SK-N-SH (cell line): ENCODE measurements around the gene ROBO1. TPM values are rescaled to one million over a fixed set of nuclear protein-coding genes. Genes with fewer than 3 reads are reported as not detected.

Source experiments
- CTCF ChIA-PET: fragments of 300-600, 350-600 bp; formaldehyde crosslinking; extraction: SDS; loops from one replicate; lab custom pipeline; 2021; lab: Yijun Ruan, JAX
- POLR2A ChIA-PET: fragments of 350-600 bp; sonication (Branson Sonifier 250); formaldehyde crosslinking; extraction: SDS; loops from one replicate; lab custom pipeline; 2020; ENCODE audit warnings: antibody characterized with exemption, inconsistent platforms; lab: Yijun Ruan, JAX
- DNase-seq: peaks from one replicate; pipeline ENCODE4 v3.0.0; 2012
- H2AFZ ChIP-seq: fragments of 200-600 bp; sonication (generic); 2 replicates; pipeline ENCODE4 v1.8.1; 2016; ENCODE audit warnings: antibody characterized with exemption, mild to moderate bottlenecking, low read depth
- H3F3A ChIP-seq: fragments of 200-600 bp; sonication (generic); replicated peaks from 2 replicates; pipeline ENCODE3; 2016; ENCODE audit warnings: antibody characterized with exemption, mild to moderate bottlenecking; ENCODE audit not compliant: insufficient read depth
- H3K27ac ChIP-seq, 2 experiments: fragments of 200-500 bp in 1 of 2; fragments of 200-600 bp in 1 of 2; sonication (Bioruptor generic) in 1 of 2; sonication (generic), shearing (Covaris generic) in 1 of 2; 2 replicates each; pipeline versions ENCODE4 v1.5.1 to v1.6.1; 2014 to 2016; ENCODE audit warnings: low read depth in 2 of 2, inconsistent platforms in 1 of 2, low read length in 1 of 2, mild to moderate bottlenecking in 1 of 2, mixed read lengths in 1 of 2
- H3K27me3 ChIP-seq: fragments of 200-600 bp; sonication (generic), shearing (Covaris generic); 2 replicates; pipeline ENCODE4 v1.6.1; 2016; ENCODE audit warnings: mixed run types; ENCODE audit not compliant: insufficient read depth
- H3K36me3 ChIP-seq, 2 experiments: fragments of 200-500 bp in 1 of 2; fragments of 200-600 bp in 1 of 2; sonication (Bioruptor generic) in 1 of 2; sonication (generic) in 1 of 2; replicated peaks in 1 of 2; 2 replicates each; pipeline versions ENCODE3 to v1.5.1; 2014 to 2016; ENCODE audit warnings: low read length in 1 of 2, mild to moderate bottlenecking in 1 of 2; ENCODE audit not compliant: insufficient read depth in 2 of 2, control insufficient read depth in 1 of 2
- H3K4me1 ChIP-seq, 2 experiments: fragments of 200-500 bp in 1 of 2; fragments of 200-600 bp in 1 of 2; sonication (Bioruptor generic) in 1 of 2; sonication (generic), shearing (Covaris generic) in 1 of 2; 2 replicates each; pipeline versions ENCODE4 v1.5.1 to v1.6.1; 2014 to 2016; ENCODE audit warnings: low read depth in 1 of 2, low read length in 1 of 2, mixed run types in 1 of 2; ENCODE audit not compliant: insufficient read depth in 2 of 2, control insufficient read depth in 1 of 2
- H3K4me2 ChIP-seq: fragments of 200-600 bp; sonication (generic), shearing (Covaris generic); 2 replicates; pipeline ENCODE4 v1.6.1; 2017; ENCODE audit warnings: mixed run types
- H3K4me3 ChIP-seq, 2 experiments: fragments of 200-500 bp in 1 of 2; fragments of 200-600 bp in 1 of 2; sonication (Bioruptor generic) in 1 of 2; sonication (generic), shearing (Covaris generic) in 1 of 2; 2 replicates each; pipeline versions ENCODE4 v1.5.1 to v1.8.1; 2014 to 2016; ENCODE audit warnings: low read depth in 2 of 2, inconsistent platforms in 1 of 2, low read length in 1 of 2, mild to moderate bottlenecking in 1 of 2, mixed read lengths in 1 of 2, moderate library complexity in 1 of 2
- H3K79me2 ChIP-seq: fragments of 200-600 bp; sonication (generic); 2 replicates; pipeline ENCODE4 v1.8.1; 2017; ENCODE audit warnings: mild to moderate bottlenecking; ENCODE audit not compliant: insufficient read depth
- H3K9ac ChIP-seq: fragments of 200-600 bp; sonication (generic); 2 replicates; pipeline ENCODE4 v1.6.1; 2017; ENCODE audit warnings: mixed run types
- H3K9me2 ChIP-seq: fragments of 200-600 bp; sonication (generic); 2 replicates; pipeline ENCODE4 v1.6.1; 2017; ENCODE audit warnings: mixed run types
- H3K9me3 ChIP-seq: fragments of 200-600 bp; sonication (generic); 2 replicates; pipeline ENCODE4 v1.6.1; 2017; ENCODE audit warnings: mixed run types, mild to moderate bottlenecking, moderate library complexity
- H4K20me1 ChIP-seq: fragments of 200-600 bp; sonication (generic); 2 replicates; pipeline ENCODE4 v1.6.1; 2017; ENCODE audit warnings: mild to moderate bottlenecking, mixed run types; ENCODE audit not compliant: insufficient read depth
- EP300 ChIP-seq, 2 experiments: IDR thresholded peaks; 2 replicates each; pipeline versions ENCODE4 v1.4.0 to v1.6.1; 2012; ENCODE audit warnings: borderline replicate concordance in 1 of 2, low read depth in 1 of 2, low read length in 1 of 2
- EZH2phosphoT487 ChIP-seq: fragments of 200-600 bp; sonication (generic); IDR thresholded peaks from 2 replicates; pipeline ENCODE4 v1.6.1; 2017; ENCODE audit warnings: low read depth, mixed run types, mild to moderate bottlenecking, antibody characterized with exemption, moderate library complexity, borderline replicate concordance
- GABPA ChIP-seq: IDR thresholded peaks from 2 replicates; pipeline ENCODE4 v1.4.0; 2012; ENCODE audit warnings: low read depth, mild to moderate bottlenecking
- MEF2A ChIP-seq: IDR thresholded peaks from 2 replicates; pipeline ENCODE4 v1.4.0; 2012; ENCODE audit warnings: low read depth, borderline replicate concordance
- NFIC ChIP-seq: IDR thresholded peaks from 2 replicates; pipeline ENCODE4 v1.4.0; 2012; ENCODE audit warnings: borderline replicate concordance
- POLR2AphosphoS5 ChIP-seq: IDR thresholded peaks from 2 replicates; pipeline ENCODE4 v1.6.1; 2012; ENCODE audit warnings: low read depth, low read length
- RAD21 ChIP-seq: IDR thresholded peaks from 2 replicates; pipeline ENCODE4 v1.6.1; 2012; ENCODE audit warnings: mild to moderate bottlenecking, low read length
- RCOR1 ChIP-seq: fragments of 150-350 bp; IDR thresholded peaks from 2 replicates; pipeline ENCODE4 v1.6.1; 2017; ENCODE audit warnings: antibody characterized with exemption, low read length
- RFX5 ChIP-seq: IDR thresholded peaks from 2 replicates; pipeline ENCODE4 v1.6.1; 2012; ENCODE audit warnings: mild to moderate bottlenecking, improper control_type of control experiment, low read length
- RXRA ChIP-seq: IDR thresholded peaks from 2 replicates; pipeline ENCODE4 v1.4.0; 2012; ENCODE audit warnings: low read depth, mild to moderate bottlenecking, borderline replicate concordance
- SIN3A ChIP-seq: IDR thresholded peaks from 2 replicates; pipeline ENCODE4 v1.6.1; 2012; ENCODE audit warnings: low read depth, mild to moderate bottlenecking, low read length, moderate library complexity, borderline replicate concordance
- SMC3 ChIP-seq: IDR thresholded peaks from 2 replicates; pipeline ENCODE4 v1.6.1; 2012; ENCODE audit warnings: low read depth, low read length, improper control_type of control experiment
- TCF12 ChIP-seq: IDR thresholded peaks from 2 replicates; pipeline ENCODE4 v1.4.0; 2012
- WGBS: methylation state at CpG from one replicate; pipeline ENCODE4 v1.1.6; 2017; ENCODE audit warnings: low lambda C conversion rate; 5-methylcytosine and 5-hydroxymethylcytosine counted together
- polyA plus RNA-seq, 3 experiments: library from polyadenylated mRNA; depleted of rRNA; stranded (reverse); fragments of >200 nt; gene quantifications; 2 replicates each; pipeline ENCODE4 v1.2.3, GENCODE V29; 2012
- TF ChIP-seq, protein P1 (sequence below): IDR thresholded peaks from 2 replicates; pipeline ENCODE4 v1.4.0; 2012; ENCODE audit warnings: low read depth
- TF ChIP-seq, protein P2 (sequence below): IDR thresholded peaks from 2 replicates; pipeline ENCODE4; 2012

Gene ROBO1
- polyA plus RNA-seq, 1 of the 3 experiments (the other 2 are of a cell fraction) = 22.7 TPM

DNA sequence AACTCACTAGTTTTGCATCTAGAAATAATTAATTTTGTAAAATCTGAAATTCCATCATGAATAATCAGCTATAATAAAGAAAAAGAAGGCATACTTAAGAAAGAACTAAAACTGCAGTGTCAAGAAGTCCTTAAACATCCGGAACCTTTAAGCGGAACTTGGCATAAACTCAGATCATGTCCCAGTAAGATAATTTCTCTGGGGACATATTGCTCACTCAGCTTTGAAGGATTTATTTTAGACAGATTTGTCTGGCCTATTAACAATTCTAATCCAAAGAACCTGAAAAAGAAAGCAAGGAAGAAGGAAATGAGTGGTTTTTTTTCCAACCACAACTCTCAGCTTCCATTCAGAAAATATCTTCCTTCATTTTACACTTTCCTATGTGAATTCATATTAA, 850.3 kb downstream of the ROBO1 start:
- ChIA-PET CTCF (no interaction called here), POLR2A (no interaction called here)
- no peaks in the 10 kb centered on the region for H3K9me3 ChIP-seq
- no peaks in the 10 kb centered on the region for H4K20me1 ChIP-seq
- H3K9me2 ChIP-seq = no peaks in the 10 kb centered on the region
- H3K4me3 ChIP-seq = no peak overlapping the region
- peaks cover 0 to 8% of the 10 kb centered on the region in 2 experiments for H3K36me3 ChIP-seq
- H3K9ac ChIP-seq = peak overlapping the region; percentile 36; the same call in 1 of the 2 replicates
- H3K27me3 ChIP-seq = no peaks in the 10 kb centered on the region
- 98% methylated on average over 2 of the region's 2 CpGs for WGBS
- peak overlapping the region; percentile 46; the same call in 1 of the 2 replicates for H3K4me2 ChIP-seq
- DNase-seq = no peak
- peaks cover 0 to 34% of the 10 kb centered on the region in 2 experiments; a peak in 3 of 4 replicates for H3K4me1 ChIP-seq
- peaks cover 36% of the 10 kb centered on the region for H3K79me2 ChIP-seq
- no peak for TF ChIP-seq RCOR1
- TF ChIP-seq RXRA = no peak
- TF ChIP-seq EP300 (IDR thresholded peaks at IDR 0.05; ENCODE audit: borderline replicate concordance in 1 of 2, low read depth in 1 of 2, low read length in 1 of 2) = no peak
- TF ChIP-seq, protein P1, sequence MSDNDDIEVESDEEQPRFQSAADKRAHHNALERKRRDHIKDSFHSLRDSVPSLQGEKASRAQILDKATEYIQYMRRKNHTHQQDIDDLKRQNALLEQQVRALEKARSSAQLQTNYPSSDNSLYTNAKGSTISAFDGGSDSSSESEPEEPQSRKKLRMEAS = no peak
- TF ChIP-seq, protein P2, sequence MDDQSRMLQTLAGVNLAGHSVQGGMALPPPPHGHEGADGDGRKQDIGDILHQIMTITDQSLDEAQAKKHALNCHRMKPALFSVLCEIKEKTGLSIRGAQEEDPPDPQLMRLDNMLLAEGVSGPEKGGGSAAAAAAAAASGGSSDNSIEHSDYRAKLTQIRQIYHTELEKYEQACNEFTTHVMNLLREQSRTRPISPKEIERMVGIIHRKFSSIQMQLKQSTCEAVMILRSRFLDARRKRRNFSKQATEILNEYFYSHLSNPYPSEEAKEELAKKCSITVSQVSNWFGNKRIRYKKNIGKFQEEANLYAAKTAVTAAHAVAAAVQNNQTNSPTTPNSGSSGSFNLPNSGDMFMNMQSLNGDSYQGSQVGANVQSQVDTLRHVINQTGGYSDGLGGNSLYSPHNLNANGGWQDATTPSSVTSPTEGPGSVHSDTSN = no peak
- TF ChIP-seq TCF12 = no peak
- no peak for TF ChIP-seq NFIC
- TF ChIP-seq GABPA = no peak
- no peak for TF ChIP-seq POLR2AphosphoS5
- no peak for TF ChIP-seq RAD21
- no peak for TF ChIP-seq SIN3A
- TF ChIP-seq MEF2A = no peak
- no peak for TF ChIP-seq EZH2phosphoT487
- TF ChIP-seq RFX5 = no peak
- no peak overlapping the region for H2AFZ ChIP-seq
- H3F3A ChIP-seq = peaks cover 22% of the 10 kb centered on the region
- H3K27ac ChIP-seq = peak overlapping the region in 1 of 2 experiments; percentile 91; a peak in 2 of 4 replicates

DNA sequence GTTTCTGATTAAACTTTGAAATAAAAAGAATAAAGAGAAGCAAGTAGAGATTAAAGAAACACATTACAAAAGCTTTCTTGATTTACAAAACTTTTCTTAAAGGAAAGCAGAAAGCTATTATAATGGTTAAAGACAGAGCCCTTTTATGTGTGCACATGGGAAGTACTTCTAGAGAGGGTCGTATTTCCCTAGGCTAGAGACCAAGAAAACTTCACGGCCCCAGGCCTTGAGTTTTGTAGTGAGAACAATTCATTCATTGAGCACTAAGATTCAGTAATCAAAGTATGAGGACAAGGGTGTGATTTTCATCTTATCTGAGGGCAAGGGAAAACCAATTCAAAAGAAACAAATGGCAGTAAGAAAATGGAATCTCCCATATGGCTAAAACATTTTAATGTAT, 854.1 kb downstream of the ROBO1 start:
- DNase-seq = no peak
- WGBS = 84% methylated on average over 2 of the region's 2 CpGs
- Histone ChIP-seq H3K9me3 (no peaks in the 10 kb centered on the region), H2AFZ (no peak overlapping the region), H3K9me2 (no peaks in the 10 kb centered on the region), H4K20me1 (no peaks in the 10 kb centered on the region), H3K36me3 (peaks cover 0 to 8% of the 10 kb centered on the region in 2 experiments), H3K9ac (no peak overlapping the region), H3F3A (peaks cover 16% of the 10 kb centered on the region), H3K79me2 (peaks cover 24% of the 10 kb centered on the region), H3K4me3 (no peak overlapping the region), H3K27ac (no peak overlapping the region), H3K4me2 (no peak overlapping the region), H3K27me3 (no peaks in the 10 kb centered on the region), H3K4me1 (peaks cover 2 to 28% of the 10 kb centered on the region in 2 experiments; a peak in 3 of 4 replicates)
- TF ChIP-seq RCOR1 (no peak), EP300 (IDR thresholded peaks at IDR 0.05; ENCODE audit: borderline replicate concordance in 1 of 2, low read depth in 1 of 2, low read length in 1 of 2) (no peak), SMC3 (no peak), RXRA (no peak), GABPA (no peak)
- CTCF ChIA-PET = no interaction called here
- POLR2A ChIA-PET = no interaction called here
